SK-N-MC (cell line): Measurements from ENCODE around the gene ZDHHC7.

Experiments
- EZH2 ChIP-seq: fragments of 200-600 bp; sonication (generic); IDR thresholded peaks from one replicate; pipeline ENCODE4 v1.6.1; 2017; ENCODE audit warnings: antibody characterized with exemption
- POLR2AphosphoS5 ChIP-seq: IDR thresholded peaks from 2 replicates; pipeline ENCODE4 v1.6.1; 2012; ENCODE audit warnings: mild to moderate bottlenecking, low read depth, low read length, borderline replicate concordance

- TF ChIP-seq EZH2 (no peak), POLR2AphosphoS5 (no peak)
These were observed 40.3 kb upstream of the ZDHHC7 start for GRCh38 chr16:85051683-85052082.
